ENCODE results near the gene ZNF701. TPM values are rescaled to one million over a fixed set of nuclear protein-coding genes. Genes with fewer than 3 reads are reported as not detected.
A peak's percentile ranks its signal among the peaks of the same experiment; 100 is the strongest.
"Not testable (repeated sequence)": the region's sequence is repeated elsewhere in the genome, so short reads cannot be mapped to it uniquely, and the experiment has no call there.

The ZNF701 gene
- total RNA-seq, 1 donor: 17.7 TPM

DNA sequence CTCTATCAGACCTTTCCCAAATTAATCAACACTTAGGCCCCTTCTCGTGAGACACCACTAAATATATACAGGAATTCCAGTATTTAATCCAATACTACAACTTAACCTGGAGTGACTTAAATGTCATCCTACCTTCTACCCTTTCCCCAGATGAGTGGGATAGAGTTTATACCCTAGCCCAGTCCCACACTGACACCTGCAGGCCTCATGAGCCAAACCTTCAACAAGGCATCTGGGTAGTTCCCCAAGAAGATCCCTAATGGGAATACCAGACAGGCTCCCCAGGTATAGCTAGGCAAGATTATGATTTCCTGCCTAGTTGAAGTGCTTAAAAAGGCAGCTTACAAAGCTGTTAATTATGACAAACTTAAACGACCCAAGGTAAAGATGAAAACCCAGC is 52.2 kb downstream of the ZNF701 start:
- no peak for DNase-seq (ENCODE audit: low read depth)
- TF ChIP-seq, protein P1, sequence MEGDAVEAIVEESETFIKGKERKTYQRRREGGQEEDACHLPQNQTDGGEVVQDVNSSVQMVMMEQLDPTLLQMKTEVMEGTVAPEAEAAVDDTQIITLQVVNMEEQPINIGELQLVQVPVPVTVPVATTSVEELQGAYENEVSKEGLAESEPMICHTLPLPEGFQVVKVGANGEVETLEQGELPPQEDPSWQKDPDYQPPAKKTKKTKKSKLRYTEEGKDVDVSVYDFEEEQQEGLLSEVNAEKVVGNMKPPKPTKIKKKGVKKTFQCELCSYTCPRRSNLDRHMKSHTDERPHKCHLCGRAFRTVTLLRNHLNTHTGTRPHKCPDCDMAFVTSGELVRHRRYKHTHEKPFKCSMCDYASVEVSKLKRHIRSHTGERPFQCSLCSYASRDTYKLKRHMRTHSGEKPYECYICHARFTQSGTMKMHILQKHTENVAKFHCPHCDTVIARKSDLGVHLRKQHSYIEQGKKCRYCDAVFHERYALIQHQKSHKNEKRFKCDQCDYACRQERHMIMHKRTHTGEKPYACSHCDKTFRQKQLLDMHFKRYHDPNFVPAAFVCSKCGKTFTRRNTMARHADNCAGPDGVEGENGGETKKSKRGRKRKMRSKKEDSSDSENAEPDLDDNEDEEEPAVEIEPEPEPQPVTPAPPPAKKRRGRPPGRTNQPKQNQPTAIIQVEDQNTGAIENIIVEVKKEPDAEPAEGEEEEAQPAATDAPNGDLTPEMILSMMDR (IDR thresholded peaks at IDR 0.05; ENCODE audit: insufficient read depth, low read depth, low read length): no peak
- H3K4me3 ChIP-seq (ENCODE audit: low read depth, low read length): no peak overlapping the region

DNA sequence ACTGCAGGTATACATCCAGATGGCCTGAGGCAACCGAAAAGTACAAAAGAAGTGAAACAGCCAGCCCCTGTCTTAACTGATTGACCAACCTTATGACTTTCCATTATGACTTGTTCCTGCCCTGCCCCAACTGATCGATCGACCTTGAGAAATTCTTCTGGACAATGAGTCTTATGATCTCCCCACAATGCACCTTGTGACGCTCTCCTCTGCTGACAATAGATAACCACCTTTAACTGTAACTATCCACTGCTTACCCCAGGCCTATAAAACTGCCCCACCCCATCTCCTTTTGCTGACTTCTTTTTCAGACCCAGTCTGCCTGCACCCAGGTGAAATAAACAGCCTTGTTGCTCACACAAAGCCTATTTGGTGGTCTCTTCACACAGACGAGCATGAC is 56.8 kb downstream of the ZNF701 start:
- no peak overlapping the region for H3K4me3 ChIP-seq (ENCODE audit: low read depth, low read length)
- TF ChIP-seq, protein P1 (IDR thresholded peaks at IDR 0.05; ENCODE audit: insufficient read depth, low read depth, low read length): no peak
- DNase-seq (ENCODE audit: low read depth): no peak

DNA sequence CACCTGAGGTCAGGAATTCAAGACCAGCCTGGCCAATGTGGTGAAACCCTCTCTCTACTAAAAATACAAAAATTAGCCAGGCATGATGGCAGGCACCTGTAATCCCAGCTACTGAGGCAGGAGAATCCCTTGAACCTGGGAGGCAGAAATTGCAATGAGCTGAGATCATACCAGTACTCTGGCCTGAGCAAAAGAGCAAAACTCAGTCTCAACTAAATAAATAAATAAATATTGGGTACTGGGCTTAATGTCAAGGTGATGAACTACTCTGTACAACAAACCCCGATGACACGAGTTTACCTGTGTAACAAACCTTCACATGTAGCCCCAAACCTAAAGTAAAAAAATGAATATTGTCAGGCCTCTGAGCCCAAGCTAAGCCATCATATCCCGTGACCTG is 57.4 kb downstream of the ZNF701 start:
- not testable (repeated sequence) for DNase-seq (ENCODE audit: low read depth)

DNA sequence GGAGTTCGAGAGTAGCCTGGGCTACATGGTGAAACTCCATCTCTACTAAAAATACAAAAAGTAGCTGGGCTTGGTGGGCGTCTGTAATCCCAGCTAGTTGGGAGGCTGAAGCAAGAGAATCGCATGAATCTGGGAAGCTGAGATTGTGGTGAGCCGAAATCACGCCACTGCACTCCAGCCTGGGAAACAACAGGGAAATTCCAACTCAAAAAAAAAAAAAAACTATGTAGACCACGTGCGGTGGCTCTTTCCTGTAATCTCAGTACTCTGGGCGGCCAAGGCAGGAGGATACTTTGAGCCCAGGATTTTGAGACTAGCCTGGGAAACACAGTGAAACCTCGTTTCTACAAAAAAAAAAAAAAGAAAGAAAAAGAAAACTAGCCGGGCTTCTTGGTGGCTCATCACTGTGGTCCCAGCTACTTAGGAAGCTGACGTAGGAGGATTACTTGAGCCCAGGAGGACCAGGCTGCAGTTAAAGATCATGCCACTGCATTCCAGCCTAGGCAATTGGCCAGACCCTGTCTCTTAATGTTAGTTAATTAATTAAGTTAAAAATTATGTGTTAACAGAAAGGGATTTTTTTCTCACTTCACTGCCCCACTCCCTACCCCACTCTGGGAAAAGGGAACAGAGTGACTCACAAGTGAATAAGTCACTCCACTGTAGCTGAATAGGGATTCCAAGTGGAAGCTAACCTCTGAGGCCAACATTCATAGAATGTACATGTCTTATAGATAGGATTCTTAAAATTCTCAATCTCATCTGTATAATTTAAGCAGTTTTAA is 65.9 kb downstream of the ZNF701 start:
- DNase-seq (ENCODE audit: low read depth): peak; percentile 33
- TF ChIP-seq, protein P1 (IDR thresholded peaks at IDR 0.05; ENCODE audit: insufficient read depth, low read depth, low read length): no peak

More for the DNA sequence above, 57.4 kb downstream of the ZNF701 start:
- H3K4me3 ChIP-seq (ENCODE audit: low read depth, low read length): not testable (repeated sequence)

More for the DNA sequence above, 65.9 kb downstream of the ZNF701 start:
- H3K4me3 ChIP-seq (ENCODE audit: low read depth, low read length): no peak overlapping the region

Small RNA genes within 50 kb of the gene (small RNA-seq; reads per million reads assigned to genes)
- gene RPL39P34: not detected

Other genes starting within 250 kb of the ZNF701 start
- gene ZNF610, start 234.0 kb upstream of the ZNF701 start, total RNA-seq: 0.97 and 2.2 TPM in 2 replicates
- 21.6 and 30.0 TPM in 2 replicates for gene ZNF880, start 200.4 kb upstream of the ZNF701 start, total RNA-seq
- 21.3 and 22.0 TPM in 2 replicates for gene ZNF528, start 172.4 kb upstream of the ZNF701 start, total RNA-seq
- under 0.01 TPM in 1 of 2 replicates, not detected in the other for gene ZNF534, start 141.1 kb upstream of the ZNF701 start, total RNA-seq
- gene ZNF578, start 116.7 kb upstream of the ZNF701 start, total RNA-seq: 1.6 and 3.9 TPM in 2 replicates
- gene ZNF808, start 42.6 kb upstream of the ZNF701 start, total RNA-seq: 11.3 and 23.3 TPM in 2 replicates
- gene ZNF83, start 68.1 kb downstream of the ZNF701 start, total RNA-seq: 39.3 and 47.1 TPM in 2 replicates
- 10.0 and 13.4 TPM in 2 replicates for gene ZNF611, start 164.8 kb downstream of the ZNF701 start, total RNA-seq
- gene ZNF600, start 216.5 kb downstream of the ZNF701 start, total RNA-seq: 2.3 and 5.6 TPM in 2 replicates

Data from fibroblast of villous mesenchyme (primary cell).